Adrenal gland (tissue), 12 donors: ENCODE results near the gene EIF3D. TPM values are rescaled to one million over a fixed set of nuclear protein-coding genes. Genes with fewer than 3 reads are reported as not detected.
A peak's percentile ranks its signal among the peaks of the same experiment; 100 is the strongest.

ENCODE experiments used
- DNase-seq, 7 donors: peaks; one replicate each; pipeline ENCODE4 v3.0.0-alpha.2; 2019 to 2020
- H3K27ac ChIP-seq, 5 donors: fragments of 200-600 bp; sonication (generic) in 4 of 5; 1 replicate in 3 of 5; 2 replicates in 2 of 5; pipeline versions ENCODE4 v1.5.1 to v1.8.0; 2016 to 2020; ENCODE audit warnings: mild to moderate bottlenecking in 1 of 5
- H3K27me3 ChIP-seq: fragments of 200-600 bp; 2 replicates; pipeline ENCODE4 v1.8.0; 2021
- H3K36me3 ChIP-seq, 2 donors: fragments of 200-600 bp; replicated peaks in 1 of 2; 1 replicate in 1 of 2; 2 replicates in 1 of 2; pipeline versions ENCODE4 v1.5.1 to v1.8.0; 2018 to 2022
- H3K4me1 ChIP-seq, 2 donors: fragments of 200-600 bp; replicated peaks in 1 of 2; 1 replicate in 1 of 2; 2 replicates in 1 of 2; pipeline versions ENCODE4 v1.5.1 to v1.8.0; 2018 to 2021
- H3K4me3 ChIP-seq, 4 donors: fragments of 200-600 bp; sonication (generic) in 3 of 4; one replicate each; pipeline ENCODE4 v1.5.1; 2016 to 2018
- H3K9me3 ChIP-seq, 3 donors: fragments of 200-600 bp; sonication (generic) in 1 of 3; replicated peaks in 1 of 3; 1 replicate in 2 of 3; 2 replicates in 1 of 3; pipeline versions ENCODE4 v1.5.1 to v1.8.0; 2016 to 2021
- POLR2A ChIP-seq, 2 donors: fragments of 450-650 bp; IDR thresholded peaks; one replicate each; pipeline ENCODE4 v1.6.1; 2017; ENCODE audit warnings: antibody characterized with exemption in 2 of 2, mild to moderate bottlenecking in 2 of 2, moderate library complexity in 1 of 2
- WGBS, 4 donors: extraction: QIAGEN DNeasy Blood & Tissue Kit in 2 of 4; methylation state at CpG; one replicate each; pipeline versions ENCODE4 v1.1.5 to v1.1.7; 2013 to 2017; 5-methylcytosine and 5-hydroxymethylcytosine counted together
- intact Hi-C, 2 donors: fragments of 100-400 bp; cut with DNase I; formaldehyde crosslinking; loops; one replicate each; pipeline versions ENCODE4 v1.14.1 to v1.15.0; 2022 to 2023
- polyA plus RNA-seq, 3 donors: library from polyadenylated mRNA; stranded (reverse); fragments of 200-250 nt in 2 of 3; fragments of 350-450 nt in 1 of 3; fragmentation: Illumina TruSeq in 1 of 3; extraction: RNeasy Lipid Tissue Mini Kit (QIAGEN cat#74804) in 1 of 3; gene quantifications; one replicate each; pipeline ENCODE4 v1.2.3, GENCODE V29; 2013 to 2014
- total RNA-seq, 9 donors: library from RNA; depleted of rRNA in 4 of 9; stranded (reverse); fragments of >200 nt in 4 of 9; fragments of 120-200 nt in 1 of 9; fragmentation: NEBNext Ultra II Directional in 1 of 9; extraction: Animal tissue kit (Norgen Biotek cat#: 25700) in 1 of 9; gene quantifications; one replicate each; pipeline versions ENCODE4 v1.1.0 to v1.2.4, GENCODE V29; 2013 to 2023
- TF ChIP-seq, protein P1 (sequence below), 6 experiments: fragments of 450-650 bp in 4 of 6; fragments of 200-600 bp in 2 of 6; sonication (generic) in 1 of 6; IDR thresholded peaks; 1 replicate in 5 of 6; 2 replicates in 1 of 6; pipeline versions ENCODE4 v1.5.1 to v1.8.0; 2016 to 2021; ENCODE audit warnings: antibody characterized with exemption in 6 of 6, mild to moderate bottlenecking in 2 of 6, moderate library complexity in 1 of 6
- donor health status: healthy with polysubstance abuse.
- donor health status: Bipolar disorder and iron deficiency.
- donor health status: DM: yes; HTN: yes; CAD: no.
- donor health status: DM: no; HTN: no; CAD: no.
- donor health status: DM: no; HTN: no; CAD: no.
- donor health status: DM: yes; HTN: yes; CAD: no.

Gene EIF3D
- total and polyA plus RNA-seq, 12 donors: 118 to 319 (median 174) TPM

DNA sequence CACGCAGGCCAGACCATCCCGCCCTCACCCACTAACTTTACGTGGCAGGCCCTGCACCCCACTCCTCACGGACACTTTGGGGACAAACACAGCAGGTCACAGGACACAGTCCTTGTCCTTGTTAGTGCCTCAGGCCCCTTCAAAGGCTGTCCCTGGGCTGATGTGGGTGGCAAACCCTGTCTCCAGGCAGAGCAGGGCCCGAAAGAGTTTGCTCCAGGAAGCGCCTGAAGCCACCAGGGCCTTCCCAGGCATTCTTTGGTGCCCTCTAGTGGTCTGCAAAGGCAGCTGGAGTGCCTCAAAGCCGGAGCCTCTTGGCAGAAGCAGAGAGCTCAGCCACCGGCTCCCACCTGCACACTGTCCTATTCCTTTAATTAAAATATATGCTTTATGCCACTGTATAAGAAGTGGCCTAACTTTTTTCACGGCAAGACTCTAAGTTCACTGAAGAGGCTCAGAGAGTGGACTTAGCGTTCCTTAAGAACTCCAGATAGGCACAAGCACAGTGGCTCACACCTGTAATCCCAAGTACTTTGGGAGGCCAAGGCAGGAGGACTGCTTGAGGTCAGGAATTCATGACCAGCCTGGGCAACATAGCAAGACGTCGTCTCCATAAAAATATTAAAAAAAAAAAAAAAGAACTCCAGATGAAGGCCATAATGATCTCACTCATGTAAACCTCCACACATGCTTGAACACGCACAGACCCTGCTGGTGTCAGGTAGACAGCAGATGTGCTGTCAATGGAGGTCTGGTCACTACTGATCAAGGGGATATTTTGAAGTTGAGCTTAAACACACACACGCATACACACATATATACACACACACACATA, 58.6 kb downstream of the EIF3D start:
- H3K4me3 ChIP-seq: no peak overlapping the region
- H3K27ac ChIP-seq: peak overlapping the region in 4 of 5 donors; percentile 59 to 87 (median 76)
- peak; percentile 82 to 95 (median 90) for DNase-seq

DNA sequence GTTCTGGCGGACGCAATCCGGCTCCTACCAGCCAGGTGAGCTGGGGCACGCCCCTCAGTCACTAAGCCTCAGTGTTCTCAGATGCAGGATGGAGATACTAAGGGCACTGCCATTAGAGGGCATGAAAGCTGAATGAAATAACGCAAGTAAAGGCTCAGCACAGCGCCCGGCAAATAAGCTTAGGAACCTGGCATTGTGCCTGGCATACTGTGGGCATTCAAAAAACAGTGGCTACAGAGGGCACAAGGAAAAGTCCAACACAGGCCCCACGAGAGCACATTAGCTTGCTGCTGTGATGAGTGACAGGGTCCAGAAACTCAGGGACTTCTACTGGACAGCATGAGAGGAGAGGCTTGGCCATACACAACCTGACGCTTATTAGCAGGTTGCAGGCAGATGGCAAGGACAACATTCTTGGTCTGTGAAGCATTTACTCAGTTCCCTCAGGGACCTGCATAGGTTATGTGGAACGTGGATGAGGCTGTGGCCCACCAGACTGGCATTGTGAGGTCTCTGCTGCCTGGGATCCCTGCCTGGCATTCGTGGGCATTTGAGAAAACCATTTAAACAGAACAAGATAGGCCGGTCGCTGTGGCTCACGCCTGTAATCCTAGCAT, 59.8 kb downstream of the EIF3D start:
- H3K4me3 ChIP-seq: no peak overlapping the region
- intact Hi-C loops: loop anchor here (10.0 kb wide), 2 partner anchors 84 to 94 kb away; partner anchors contain the start of gene MYH9 (in 1 of the 2)
- TF ChIP-seq, protein P1, sequence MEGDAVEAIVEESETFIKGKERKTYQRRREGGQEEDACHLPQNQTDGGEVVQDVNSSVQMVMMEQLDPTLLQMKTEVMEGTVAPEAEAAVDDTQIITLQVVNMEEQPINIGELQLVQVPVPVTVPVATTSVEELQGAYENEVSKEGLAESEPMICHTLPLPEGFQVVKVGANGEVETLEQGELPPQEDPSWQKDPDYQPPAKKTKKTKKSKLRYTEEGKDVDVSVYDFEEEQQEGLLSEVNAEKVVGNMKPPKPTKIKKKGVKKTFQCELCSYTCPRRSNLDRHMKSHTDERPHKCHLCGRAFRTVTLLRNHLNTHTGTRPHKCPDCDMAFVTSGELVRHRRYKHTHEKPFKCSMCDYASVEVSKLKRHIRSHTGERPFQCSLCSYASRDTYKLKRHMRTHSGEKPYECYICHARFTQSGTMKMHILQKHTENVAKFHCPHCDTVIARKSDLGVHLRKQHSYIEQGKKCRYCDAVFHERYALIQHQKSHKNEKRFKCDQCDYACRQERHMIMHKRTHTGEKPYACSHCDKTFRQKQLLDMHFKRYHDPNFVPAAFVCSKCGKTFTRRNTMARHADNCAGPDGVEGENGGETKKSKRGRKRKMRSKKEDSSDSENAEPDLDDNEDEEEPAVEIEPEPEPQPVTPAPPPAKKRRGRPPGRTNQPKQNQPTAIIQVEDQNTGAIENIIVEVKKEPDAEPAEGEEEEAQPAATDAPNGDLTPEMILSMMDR (IDR thresholded peaks at IDR 0.05): no peak
- no peak for TF ChIP-seq POLR2A (IDR thresholded peaks at IDR 0.05)
- H3K27me3 ChIP-seq: no peaks in the 10 kb centered on the region
- H3K27ac ChIP-seq: peak overlapping the region in 2 of 5 donors; percentile 55 to 69
- 81 to 89% (median 84%) methylated on average over 12 to 14 of the region's 14 CpGs for WGBS, 4 donors
- no peaks in the 10 kb centered on the region for H3K9me3 ChIP-seq
- no peak for DNase-seq
- peaks cover 33 to 54% of the 10 kb centered on the region in 2 donors for H3K4me1 ChIP-seq
- peaks cover 0 to 33% of the 10 kb centered on the region in 2 donors for H3K36me3 ChIP-seq

More for the DNA sequence above, 58.6 kb downstream of the EIF3D start:
- intact Hi-C loops: loop anchor here (2.0 to 5.0 kb wide), 2 partner anchors 168 to 170 kb away; no protein-coding TSS in a partner anchor
- no peaks in the 10 kb centered on the region for H3K27me3 ChIP-seq
- no peaks in the 10 kb centered on the region for H3K9me3 ChIP-seq
- TF ChIP-seq, protein P1 (IDR thresholded peaks at IDR 0.05): peak; percentile 89 to 96 (median 90)
- no peak for TF ChIP-seq POLR2A (IDR thresholded peaks at IDR 0.05)
- 36 to 43% (median 39%) methylated on average over 11 to 14 of the region's 14 CpGs for WGBS, 4 donors
- H3K4me1 ChIP-seq: peaks cover 32 to 47% of the 10 kb centered on the region in 2 donors
- peaks cover 0 to 44% of the 10 kb centered on the region in 2 donors for H3K36me3 ChIP-seq

GRCh38 chr22:36467946-36468345, 61.0 kb downstream of the EIF3D start:
- Histone ChIP-seq H3K27ac (peak overlapping the region in 2 of 5 donors; percentile 23 to 58), H3K4me1 (peaks cover 30 to 43% of the 10 kb centered on the region in 2 donors)
- WGBS, 4 donors: 48 to 90% (median 66%) methylated on average over 2 to 7 of the region's 7 CpGs

More at GRCh38 chr22:36467946-36468345, 61.0 kb downstream of the EIF3D start:
- no peaks in the 10 kb centered on the region for H3K27me3 ChIP-seq
- TF ChIP-seq, protein P1 (IDR thresholded peaks at IDR 0.05): no peak
- TF ChIP-seq POLR2A (IDR thresholded peaks at IDR 0.05): no peak
- no peaks in the 10 kb centered on the region for H3K9me3 ChIP-seq
- H3K36me3 ChIP-seq: peaks cover 0 to 24% of the 10 kb centered on the region in 2 donors
- intact Hi-C loops: loop anchor here (10.0 kb wide), 2 partner anchors 83 to 93 kb away; partner anchors contain the start of gene MYH9 (in 1 of the 2)
- H3K4me3 ChIP-seq: no peak overlapping the region
- DNase-seq: peak in 1 of 7 donors; percentile 19
